Stimulated activated CD4-positive, alpha-beta T cell treated with anti-CD3 and anti-CD28 coated beads, TNF-alpha, amount 100 ng/mL, for 24 hours (primary cell): ENCODE measurements around the gene BRD1.
"Not testable (repeated sequence)": the region's sequence is repeated elsewhere in the genome, so short reads cannot be mapped to it uniquely, and the experiment has no call there.

Source experiments
- DNase-seq, 3 experiments: peaks; one replicate each; pipeline ENCODE4 v3.0.0-alpha.2; 2020; ENCODE audit warnings: low read depth in 3 of 3

The BRD1 gene

GRCh38 chr22:49769691-49770546 lies 57.8 kb downstream of the BRD1 start:
- no peak for DNase-seq

- DNase-seq: no peak
Measured at GRCh38 chr22:49768951-49769690, 58.6 kb downstream of the BRD1 start.

- no peak for DNase-seq
Measured at GRCh38 chr22:49768077-49768910, 59.4 kb downstream of the BRD1 start.

- no peak for DNase-seq
Measured at GRCh38 chr22:49767355-49768062, 60.2 kb downstream of the BRD1 start.

GRCh38 chr22:49765951-49766350 lies 61.7 kb downstream of the BRD1 start:
- DNase-seq: no peak

GRCh38 chr22:49765091-49765771 lies 62.4 kb downstream of the BRD1 start:
- DNase-seq: no peak

- DNase-seq: no peak
Measured at GRCh38 chr22:49764127-49764581, 63.5 kb downstream of the BRD1 start.

GRCh38 chr22:49763696-49764095 lies 64.0 kb downstream of the BRD1 start:
- DNase-seq: no peak

GRCh38 chr22:49763138-49763537 lies 64.5 kb downstream of the BRD1 start:
- no peak for DNase-seq

- DNase-seq: not testable (repeated sequence)
Measured at GRCh38 chr22:49762571-49762970, 65.1 kb downstream of the BRD1 start.

GRCh38 chr22:49761836-49762235 lies 65.8 kb downstream of the BRD1 start:
- DNase-seq: no peak

- no peak for DNase-seq
Measured at GRCh38 chr22:49760630-49761571, 66.8 kb downstream of the BRD1 start.

- no peak for DNase-seq
Measured at GRCh38 chr22:49760280-49760629, 67.4 kb downstream of the BRD1 start.

- DNase-seq: no peak
Measured at GRCh38 chr22:49756676-49757075, 71.0 kb downstream of the BRD1 start.

GRCh38 chr22:49756201-49756600 lies 71.5 kb downstream of the BRD1 start:
- no peak for DNase-seq

GRCh38 chr22:49755631-49756001 lies 72.1 kb downstream of the BRD1 start:
- no peak for DNase-seq

- DNase-seq: no peak
Measured at GRCh38 chr22:49754696-49755630, 72.7 kb downstream of the BRD1 start.

- DNase-seq: no peak
Measured at GRCh38 chr22:49753961-49754695, 73.5 kb downstream of the BRD1 start.
